ENCODE measurements around the gene CYB5R2.

DNA sequence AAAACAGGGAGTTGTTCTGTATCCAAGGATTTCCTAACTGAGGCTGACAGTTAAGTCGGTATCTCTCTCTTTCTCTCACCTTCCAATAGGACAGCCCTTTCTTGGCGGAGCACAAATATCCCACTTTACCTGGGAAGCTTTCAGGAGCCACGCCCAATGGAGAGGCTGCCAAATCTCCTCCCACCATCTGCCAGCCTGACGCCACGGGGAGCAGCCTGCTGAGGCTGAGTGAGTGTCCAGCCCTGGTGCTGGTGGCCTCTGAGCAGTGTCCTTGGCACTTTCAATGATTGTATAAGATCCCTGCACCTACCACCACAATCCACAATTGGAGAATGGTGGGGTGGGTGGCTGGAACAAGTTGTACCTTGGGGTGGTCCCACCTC, 33.7 kb downstream of the CYB5R2 start:
- no peak for TF ChIP-seq POLR2AphosphoS5 (IDR thresholded peaks at IDR 0.05; ENCODE audit: low read depth, low read length)
- TF ChIP-seq REST (IDR thresholded peaks at IDR 0.05; ENCODE audit: insufficient read depth in 1 of 2, low read depth in 2 of 2, low read length in 2 of 2) = no peak
- TF ChIP-seq SIN3A (IDR thresholded peaks at IDR 0.05; ENCODE audit: borderline replicate concordance, insufficient read depth, low read length) = no peak
- no peak for TF ChIP-seq TAF1 (IDR thresholded peaks at IDR 0.05; ENCODE audit: borderline replicate concordance, insufficient read depth, low read length)
